Activated CD4-positive, alpha-beta T cell treated with anti-CD3 and anti-CD28 coated beads, Interleukin-2, Interleukin-6, amounts not matched to agents 100 ng/mL and 50 ng/mL, durations not matched to agents 16 hours and 8 hours (primary cell): Measurements from ENCODE around the gene MARF1.
"Not testable (repeated sequence)": the region's sequence is repeated elsewhere in the genome, so short reads cannot be mapped to it uniquely, and the experiment has no call there.

Source experiments
- DNase-seq: peaks from one replicate; pipeline ENCODE4 v3.0.0-alpha.2; 2020

MARF1 gene

DNA sequence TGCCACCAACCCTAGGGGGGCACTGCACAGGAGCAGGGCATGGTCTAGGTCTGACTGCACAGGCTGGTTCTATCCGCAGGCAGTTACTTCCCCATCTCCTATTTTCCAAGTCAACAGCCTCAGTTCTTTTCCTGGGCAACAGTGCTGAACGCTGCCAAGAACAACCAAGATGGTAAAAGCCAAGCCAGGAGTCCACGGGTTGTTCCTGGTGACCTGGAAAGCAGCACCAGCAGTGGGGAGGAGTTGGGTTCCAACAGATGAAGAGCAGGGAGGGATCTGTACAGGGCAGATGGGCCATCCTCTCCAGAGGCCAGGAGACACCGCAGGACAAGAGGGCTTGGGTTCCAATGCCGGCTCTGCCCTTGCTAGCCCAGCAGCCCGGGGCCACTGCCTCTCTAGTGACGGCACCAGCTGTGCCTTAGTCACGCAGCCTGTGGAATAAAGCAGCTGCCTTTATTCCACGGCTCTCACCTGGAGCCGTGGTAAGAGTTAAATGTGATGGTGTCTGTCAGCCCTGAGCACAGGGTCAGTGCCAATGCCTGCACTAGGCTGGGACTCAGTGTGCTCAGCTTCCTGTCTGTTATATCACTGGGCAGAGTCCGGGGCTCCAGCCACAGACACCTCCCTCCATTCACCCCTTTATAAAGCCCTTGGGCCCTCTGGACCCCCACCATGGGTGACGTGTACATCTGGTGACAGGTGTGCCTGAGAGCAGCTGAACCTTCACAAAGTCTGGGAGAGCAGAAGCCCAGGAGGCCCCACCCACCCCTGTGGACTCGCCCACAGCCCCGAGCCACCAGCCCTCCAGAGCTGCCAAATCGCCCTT lies 44.9 kb downstream of the MARF1 start:
- no peak for DNase-seq

DNA sequence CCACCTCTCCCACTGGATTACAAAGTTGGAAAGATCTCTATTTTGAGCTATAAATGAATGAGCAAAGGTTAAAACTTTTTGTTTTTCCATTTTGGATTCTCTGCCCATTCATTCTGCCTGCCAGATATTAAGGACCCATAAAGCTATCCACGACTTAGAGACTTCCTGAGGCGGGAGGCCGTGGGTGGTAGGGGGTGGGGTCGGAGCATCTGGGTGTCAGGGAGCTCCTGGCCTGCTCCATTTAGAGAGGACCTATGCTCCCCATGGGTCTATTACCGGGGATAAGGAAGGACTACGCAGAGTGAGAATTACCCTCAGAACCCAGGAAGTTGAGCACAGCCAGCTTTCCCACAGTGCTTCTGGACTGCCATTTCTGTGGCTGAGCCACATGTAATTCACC lies 45.8 kb downstream of the MARF1 start:
- no peak for DNase-seq

DNA sequence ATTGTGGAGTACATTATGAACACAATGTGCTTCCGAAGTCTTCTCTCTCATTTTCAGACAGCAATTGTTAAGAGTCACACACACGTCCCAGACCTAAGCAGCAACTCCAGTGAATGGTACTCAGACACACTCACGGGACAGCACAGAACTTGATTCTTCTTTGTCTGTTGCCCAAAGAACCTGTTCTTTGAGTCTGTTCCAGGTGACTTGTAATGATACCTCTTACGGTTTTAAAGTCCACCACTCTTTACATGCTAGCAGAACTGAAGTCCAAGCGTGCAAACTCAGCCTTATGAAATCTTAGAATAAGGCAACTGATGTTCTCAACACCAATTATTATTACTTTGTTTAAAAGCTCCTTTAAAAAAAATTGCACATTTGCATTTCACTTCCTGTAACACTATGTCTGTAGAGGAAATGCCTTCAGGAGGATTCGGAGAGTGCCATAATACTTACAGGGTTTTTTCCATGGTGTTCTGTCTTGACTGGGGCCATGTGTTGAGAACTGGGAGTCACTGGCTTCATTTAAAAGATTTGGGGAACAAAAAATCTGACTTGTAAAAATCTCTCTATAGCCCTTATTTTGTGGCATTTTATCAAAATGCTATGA lies 48.1 kb downstream of the MARF1 start:
- no peak for DNase-seq

DNA sequence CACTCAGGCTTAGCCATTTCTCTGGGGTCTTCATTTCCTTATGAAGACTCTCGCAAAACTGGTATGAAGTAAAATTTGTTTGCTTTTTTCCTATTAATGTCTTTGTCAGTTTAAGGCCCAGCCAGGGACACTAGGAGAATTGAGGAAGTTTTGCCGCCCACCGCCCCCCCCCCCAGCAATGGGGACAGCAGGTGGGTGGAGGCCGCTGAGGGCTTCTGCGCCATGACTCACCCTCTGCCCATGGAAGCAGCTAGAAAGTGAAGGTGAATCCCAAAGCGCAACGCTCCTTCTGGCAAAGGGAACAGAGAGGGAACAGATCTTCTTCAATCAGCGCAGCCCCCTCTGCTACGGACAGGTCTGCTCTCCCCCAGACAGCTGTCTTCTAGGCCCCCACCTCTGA lies 49.7 kb downstream of the MARF1 start:
- DNase-seq = no peak

DNA sequence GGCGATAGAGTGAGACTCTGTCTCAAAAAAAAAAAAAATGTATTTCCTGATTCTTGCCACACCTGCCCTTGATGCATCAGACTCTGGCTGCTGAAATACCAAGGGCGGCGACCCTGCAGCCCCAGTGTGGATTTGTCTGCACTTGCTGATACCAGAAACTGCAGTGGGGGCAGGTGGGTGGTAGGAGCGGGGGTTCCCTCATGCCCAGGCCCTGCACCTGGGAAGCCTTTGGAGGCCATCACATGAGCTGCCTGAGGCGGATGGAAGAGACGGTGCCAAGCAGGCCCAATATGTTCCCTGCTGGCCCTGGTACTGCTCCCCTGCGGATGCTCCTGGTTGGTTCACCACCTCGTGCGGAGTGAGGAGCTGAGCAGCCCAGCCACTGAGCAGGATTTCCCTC lies 50.6 kb downstream of the MARF1 start:
- no peak for DNase-seq

DNA sequence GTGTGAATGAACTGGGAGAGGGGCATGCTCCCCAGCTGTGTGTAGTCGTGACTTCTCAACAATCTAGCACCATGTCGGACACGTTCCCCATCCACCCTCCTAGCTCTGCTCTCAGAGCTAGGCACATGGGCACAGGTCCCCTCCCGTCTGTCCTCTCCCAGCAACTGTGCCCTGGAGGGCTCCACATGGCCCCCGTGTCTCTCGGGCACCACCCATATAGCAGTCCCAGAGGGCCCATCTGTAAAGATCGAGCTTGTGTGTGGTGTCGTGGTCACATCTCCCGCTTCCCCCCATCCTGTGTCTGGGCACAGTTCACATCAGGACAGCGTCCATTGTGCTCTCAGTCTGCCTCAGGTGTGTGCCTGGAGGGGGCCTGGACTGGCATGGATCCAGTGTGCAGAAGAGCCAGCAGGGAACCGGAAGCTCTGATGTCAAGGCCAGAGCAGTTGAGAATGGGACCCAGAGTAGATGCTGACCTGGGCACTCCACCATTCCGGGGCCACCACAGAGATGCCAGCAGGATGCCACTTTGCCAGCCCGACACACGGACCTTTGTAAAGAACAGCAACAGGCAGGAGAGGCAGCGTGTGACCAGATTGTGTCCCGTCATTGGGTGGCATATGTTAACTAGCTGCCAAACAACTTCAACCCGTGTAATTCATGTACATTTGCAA lies 55.7 kb downstream of the MARF1 start:
- no peak for DNase-seq

DNA sequence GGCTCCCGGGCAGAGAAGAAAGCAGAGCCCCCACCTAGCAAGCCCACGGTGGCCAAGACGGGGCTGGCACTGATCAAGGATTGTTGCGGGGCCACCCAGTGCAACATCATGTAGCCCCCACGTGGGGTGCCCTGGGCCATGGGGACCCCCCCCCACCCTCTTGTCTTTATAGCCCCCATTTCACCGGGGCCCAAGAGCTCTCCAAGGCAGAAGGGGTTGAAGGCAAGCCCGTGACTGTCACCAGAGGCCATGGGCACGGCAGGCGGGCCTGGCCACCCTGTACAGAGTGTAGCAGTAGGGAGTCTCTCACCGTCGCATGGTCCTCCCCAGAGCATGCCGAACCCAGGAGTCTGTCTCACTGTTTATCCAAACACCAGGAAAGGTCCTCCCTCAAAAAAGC lies 56.2 kb downstream of the MARF1 start:
- no peak for DNase-seq

DNA sequence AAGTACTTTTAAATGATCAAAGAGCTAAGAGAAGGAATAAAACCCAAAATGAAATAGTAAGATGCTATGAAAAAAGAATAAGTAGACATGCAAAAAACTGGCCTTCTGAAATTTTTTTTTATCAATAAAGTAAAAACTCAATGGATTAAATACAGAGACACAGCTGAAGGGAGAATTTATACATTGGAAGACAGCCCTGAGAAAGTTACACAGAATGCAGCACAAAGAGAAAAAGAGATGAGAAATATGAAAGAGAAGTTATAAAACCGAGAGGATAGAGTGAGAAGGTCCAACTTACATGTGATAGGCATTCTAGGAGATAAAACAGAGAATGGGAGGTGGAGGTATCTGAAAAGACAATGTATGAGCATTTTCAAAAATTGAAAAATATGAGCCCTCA lies 57.0 kb downstream of the MARF1 start:
- no peak for DNase-seq

DNA sequence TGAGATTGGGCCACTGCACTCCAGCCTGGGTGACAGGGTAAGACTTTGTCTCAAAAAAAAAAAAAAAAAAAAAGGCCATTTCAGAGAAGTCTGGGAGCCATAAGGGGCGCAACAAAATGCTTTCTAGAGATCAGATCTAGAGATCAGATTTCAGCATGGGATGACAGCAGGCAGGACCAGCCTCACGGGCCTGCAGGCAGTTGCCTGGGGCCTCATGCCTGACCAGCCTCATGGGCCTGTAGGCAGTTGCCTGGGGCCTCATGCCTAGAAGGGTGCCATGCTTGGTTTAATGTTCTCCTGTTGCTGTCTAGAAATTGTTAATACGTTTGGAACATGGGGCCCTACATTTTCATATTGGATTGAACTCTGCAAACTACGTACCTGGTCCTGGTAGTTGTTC lies 59.4 kb downstream of the MARF1 start:
- no peak for DNase-seq

DNA sequence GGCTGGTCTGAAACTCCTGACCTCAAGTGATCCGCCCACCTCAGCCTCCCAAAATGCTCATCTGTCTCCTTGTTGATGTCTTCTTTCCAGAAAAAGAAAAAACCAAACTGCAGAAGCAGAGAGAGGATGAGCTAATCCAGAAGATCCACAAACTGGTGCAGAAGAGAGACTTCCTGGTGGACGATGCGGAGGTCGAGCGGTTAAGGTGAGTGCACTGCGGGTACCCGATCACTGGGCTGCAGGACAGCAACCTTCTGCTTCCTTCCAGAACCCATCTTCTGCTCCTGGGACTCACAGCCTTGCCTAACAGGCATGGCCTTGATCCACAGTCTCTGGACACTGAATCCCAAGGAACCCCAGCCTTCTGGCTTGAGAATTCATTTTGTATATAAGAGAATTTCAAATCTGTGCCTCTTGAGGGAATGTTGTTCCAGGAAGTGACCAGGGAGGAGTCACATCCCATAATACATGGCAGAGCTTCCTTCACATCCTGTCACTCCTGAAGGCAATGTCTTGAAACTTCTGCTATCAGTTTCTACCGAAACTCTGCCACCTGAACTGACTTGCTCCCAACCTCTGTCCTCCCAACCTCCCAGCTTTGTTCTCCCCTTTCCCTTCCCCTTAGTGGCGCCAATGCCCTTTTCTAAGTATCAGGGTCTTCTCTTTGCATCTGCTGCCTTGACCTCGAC lies 61.7 kb downstream of the MARF1 start:
- no peak for DNase-seq

DNA sequence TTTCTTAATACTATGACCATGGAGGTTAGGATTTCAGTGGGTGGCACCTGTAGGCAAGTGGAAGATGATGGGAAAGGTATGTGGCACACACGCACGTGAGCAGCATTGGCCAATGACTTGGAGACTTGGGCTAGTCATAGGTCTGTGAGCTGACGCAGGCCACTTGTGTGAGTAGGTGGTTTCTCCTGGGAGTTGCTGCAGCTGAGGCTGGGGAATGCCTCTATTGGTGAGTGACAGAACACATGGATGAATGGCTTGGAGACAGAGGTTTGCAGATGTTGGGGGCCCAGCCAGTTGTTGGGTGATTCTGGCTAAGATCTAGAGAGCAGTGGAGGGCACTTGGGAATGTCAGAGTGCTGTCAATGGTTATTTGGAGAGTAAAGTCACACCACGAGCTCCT lies 64.1 kb downstream of the MARF1 start:
- no peak for DNase-seq

DNA sequence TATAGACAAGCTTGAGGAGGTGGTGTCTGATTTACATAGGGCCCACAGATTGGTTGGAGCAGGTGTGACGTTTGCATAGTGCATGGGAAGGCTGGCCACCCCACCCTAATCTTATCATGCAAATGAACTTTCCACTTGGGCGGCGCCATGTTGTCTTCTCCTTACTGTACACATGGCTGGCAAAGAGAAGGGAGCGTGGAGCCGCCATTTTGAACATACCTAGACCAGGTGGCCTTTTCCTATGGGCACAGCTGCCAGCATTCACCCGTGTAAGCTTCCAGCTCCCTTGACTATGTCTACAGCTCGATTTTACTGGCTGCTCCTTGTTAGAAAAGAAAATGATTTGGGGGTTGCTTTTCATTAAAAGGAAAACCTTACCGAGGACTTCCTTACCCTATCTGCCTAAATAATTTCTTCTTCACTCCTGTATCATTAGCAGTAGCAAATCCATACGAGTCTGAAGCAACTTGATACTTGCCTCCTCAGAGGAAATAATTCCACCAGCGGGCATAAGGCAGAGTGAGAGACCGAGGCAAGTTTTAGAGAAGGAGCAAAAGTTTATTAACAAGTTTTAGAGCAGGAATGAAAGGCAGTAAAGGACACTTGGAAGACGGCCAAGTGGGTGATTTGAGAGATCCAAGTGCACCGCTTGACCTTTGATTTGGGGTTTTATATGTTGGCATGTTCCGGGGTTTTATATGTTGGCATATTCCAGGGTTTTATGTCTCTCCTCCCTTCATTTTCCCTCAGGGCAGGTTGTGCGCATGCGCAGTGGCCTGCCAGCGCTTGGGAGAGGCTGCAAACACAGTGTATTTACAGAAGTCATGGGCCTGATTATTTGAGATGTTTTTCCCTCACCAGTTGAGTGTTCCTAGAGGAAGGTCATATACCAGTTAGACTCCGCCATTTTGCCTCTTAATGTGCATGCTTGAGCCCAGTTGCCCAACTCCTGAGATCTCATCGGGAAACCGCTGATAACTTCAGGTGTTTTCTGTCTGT lies 65.7 kb downstream of the MARF1 start:
- no peak for DNase-seq

DNA sequence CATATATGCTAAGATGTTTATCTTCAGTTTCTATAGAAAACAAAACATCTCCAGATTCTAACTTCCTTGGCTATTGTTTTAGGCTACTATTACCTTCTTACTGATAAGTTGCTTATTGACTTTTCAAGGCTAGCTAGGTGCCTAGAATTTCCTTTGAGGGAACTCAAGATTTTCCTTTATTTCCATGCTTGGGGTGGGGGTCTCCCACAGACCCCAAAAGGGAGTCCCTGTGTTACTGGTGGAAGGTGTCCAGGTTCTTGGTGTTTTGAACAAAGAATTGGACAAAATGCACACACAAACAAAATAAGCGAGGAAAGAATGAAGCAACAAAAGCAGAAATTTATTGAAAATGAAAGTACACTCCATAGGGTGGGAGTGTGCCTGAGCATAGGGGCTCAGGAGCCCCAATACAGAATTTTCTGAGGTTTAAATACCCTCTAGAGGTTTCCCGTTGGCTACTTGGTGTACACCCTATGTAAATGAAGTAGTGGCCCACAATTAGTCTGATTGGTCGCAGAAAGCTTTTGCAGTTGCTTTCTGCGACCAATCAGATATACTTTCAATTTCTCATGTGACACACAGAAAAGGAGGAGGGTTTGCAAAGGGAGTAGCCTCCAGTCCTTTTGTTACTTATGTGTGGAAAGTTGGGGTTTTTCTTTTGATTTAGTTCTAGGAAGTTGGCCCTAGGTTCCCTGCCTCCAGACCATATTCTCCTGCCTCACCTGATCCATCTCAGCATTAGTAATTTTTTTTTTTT lies 67.5 kb downstream of the MARF1 start:
- DNase-seq = no peak

DNA sequence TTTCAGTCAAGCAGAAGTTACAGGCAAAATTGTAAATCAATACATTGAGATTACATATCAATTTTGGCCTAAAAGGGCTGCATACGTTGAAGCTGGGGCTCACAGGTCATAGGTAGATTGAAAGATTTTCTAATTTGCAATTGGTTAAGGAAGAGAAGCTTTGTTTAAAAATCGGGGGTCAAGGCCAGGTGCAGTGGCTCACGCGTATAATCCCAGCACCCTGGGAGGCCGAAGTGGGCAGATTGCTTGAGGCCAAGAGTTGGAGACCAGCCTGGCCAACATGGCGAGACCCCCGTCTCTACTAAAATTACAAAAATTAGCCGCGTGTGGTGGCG lies 68.4 kb downstream of the MARF1 start:
- DNase-seq = no peak

DNA sequence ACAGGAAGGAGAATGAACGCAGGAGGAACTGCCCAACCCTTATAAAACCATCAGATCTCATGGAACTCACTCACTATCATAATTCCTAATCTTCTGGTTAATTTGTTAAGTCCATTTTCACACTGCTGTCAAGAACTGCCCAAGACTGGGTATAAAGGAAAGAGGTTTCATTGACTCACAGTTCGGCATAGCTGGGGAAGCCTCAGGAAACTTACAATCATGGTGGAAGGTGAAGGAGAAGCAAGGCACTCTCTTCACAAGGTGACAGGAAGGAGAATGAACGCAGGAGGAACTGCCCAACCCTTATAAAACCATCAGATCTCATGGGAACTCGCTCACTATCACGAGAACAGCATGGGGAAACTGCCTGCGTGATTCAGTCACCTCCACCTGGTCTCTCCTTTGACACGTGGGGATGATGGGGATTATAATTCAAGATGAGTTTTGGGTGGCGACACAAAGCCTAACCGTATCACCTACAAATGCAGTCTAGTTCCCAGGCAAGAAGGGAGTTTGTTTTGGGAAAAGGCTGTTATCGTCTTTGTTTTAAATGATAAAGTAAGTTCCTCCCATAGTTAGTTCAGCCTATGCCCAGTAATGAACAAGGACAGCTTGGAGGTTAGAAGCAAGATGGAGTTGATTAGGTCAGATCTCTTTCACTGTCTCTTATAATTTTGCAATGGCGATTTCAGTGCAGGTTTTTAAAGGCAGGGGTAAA lies 68.9 kb downstream of the MARF1 start:
- DNase-seq = not testable (repeated sequence)

DNA sequence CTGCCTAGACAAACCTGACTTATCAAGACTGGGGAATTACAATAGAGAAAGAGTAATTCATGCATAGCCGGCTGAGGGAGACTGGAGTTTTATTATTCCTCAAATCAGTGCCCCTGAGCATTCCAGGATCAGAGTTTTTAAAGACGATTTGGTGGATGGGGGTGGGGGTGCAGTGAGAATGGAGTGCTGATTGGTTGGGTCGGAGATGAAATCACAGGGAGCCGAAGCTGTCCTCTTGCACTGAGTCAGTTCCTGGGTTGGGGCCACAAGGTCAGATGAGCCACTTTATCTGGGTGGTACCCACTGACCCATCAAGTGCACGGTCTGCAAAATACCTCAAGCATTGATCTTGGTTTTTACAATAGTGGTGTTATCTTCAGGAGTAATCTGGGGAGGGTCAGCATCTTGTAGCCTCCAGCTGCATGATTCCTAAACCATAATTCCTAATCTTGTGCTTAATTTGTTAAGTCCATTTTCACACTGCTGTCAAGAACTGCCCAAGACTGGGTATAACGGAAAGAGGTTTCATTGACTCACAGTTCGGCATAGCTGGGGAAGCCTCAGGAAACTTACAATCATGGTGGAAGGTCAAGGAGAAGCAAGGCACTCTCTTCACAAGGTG lies 69.6 kb downstream of the MARF1 start:
- DNase-seq = no peak

DNA sequence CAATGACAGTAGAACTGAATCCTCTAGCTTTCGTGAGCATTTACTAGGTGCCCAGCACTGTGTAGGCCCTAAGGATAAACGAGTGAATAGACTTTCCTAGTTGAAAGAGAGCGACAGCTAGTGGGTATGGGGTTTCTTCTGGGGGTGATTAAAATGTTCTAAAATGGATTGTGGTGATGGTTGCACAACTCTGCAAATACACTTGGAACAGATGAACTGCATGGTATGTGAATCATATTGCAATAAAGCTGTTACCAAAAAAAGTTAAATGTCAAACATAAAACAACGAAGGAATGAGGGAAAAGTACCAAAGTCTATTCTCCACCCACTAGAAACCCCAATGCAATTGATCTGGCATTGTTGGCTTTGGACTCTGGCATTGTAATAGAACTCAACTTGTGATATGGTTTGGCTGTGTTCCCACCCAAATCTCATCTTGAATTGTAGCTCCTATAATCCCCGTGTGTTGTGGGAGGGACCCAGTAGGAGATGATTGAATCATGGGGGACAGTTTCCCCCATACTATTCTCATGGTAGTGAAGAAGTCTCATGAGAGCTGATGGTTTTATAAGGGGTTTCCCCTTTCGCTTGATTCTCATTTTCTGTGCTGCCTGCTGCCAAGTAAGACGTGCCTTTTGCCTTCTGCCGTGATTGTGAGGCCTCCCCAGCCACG lies 70.5 kb downstream of the MARF1 start:
- no peak for DNase-seq

DNA sequence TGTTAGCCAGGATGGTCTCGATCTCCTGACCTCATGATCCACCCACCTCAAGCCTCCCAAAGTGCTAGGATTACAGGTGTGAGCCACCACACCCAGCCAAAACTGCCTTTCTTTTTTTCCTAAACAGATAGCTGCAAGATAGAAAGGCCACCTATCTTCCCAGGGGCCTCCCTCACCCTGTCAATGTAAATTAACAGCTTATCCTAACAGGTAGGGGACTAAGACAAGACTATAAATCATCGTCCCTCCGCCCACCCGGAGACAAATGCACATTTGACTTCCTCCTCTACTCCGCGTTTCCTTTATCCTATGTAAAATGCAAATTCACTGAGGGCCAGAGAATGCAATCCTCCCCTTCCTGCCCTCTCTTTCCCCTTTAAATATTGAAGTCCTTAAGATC lies 71.4 kb downstream of the MARF1 start:
- no peak for DNase-seq

DNA sequence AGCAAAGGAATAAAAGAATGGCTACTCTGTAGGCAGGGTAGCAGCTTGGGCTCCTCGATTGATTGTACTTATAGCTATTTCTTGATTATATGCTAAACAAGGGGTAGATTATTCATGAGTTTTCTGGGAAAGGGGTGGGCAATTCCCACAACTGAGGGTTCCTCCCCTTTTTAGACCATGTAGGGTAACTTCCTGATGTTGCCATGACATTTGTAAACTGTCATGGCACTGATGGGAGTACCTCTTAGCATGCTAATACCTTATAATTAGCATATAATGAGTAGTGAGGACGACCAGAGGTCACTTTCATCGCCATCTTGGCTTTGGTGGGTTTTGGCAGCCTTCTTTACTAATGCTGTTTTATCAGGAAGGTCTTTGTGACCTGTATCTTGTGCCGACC lies 72.3 kb downstream of the MARF1 start:
- DNase-seq = not testable (repeated sequence)

DNA sequence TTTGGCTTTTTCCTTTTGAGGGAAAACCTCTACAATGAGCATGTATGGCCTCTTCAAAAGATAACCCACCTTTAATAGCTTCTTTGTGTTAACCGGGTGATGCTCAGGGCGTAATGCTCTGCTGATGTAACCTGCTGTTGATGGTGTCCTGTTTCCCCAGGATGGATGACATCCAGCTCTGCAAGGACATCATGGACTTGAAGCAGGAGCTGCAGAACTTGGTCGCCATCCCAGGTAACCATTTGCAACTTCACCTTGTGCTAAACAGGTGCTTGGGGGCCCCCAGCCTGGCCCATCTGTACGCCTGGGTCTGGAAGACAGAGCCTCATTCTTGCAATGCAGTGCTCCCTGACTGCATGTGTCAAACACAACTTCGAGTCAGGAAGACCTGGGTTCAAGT lies 75.1 kb downstream of the MARF1 start:
- DNase-seq = no peak
